OCI-LY7 (cell line): ENCODE measurements around the gene COA8.

Source experiments
- EZH2phosphoT487 ChIP-seq: fragments of 200-600 bp; sonication (generic); IDR thresholded peaks from 2 replicates; pipeline ENCODE4 v1.6.1; 2018; ENCODE audit warnings: low read depth, borderline replicate concordance, mild to moderate bottlenecking, mixed run types, antibody characterized with exemption, low read length, moderate library complexity, mixed read lengths
- TF ChIP-seq, protein P1 (sequence below): fragments of 200-600 bp; sonication (generic); conservative IDR thresholded peaks from 2 replicates; pipeline ENCODE4 v1.5.1; 2014; ENCODE audit warnings: mild to moderate bottlenecking, antibody characterized with exemption, low read length, moderate library complexity, mixed read lengths

DNA sequence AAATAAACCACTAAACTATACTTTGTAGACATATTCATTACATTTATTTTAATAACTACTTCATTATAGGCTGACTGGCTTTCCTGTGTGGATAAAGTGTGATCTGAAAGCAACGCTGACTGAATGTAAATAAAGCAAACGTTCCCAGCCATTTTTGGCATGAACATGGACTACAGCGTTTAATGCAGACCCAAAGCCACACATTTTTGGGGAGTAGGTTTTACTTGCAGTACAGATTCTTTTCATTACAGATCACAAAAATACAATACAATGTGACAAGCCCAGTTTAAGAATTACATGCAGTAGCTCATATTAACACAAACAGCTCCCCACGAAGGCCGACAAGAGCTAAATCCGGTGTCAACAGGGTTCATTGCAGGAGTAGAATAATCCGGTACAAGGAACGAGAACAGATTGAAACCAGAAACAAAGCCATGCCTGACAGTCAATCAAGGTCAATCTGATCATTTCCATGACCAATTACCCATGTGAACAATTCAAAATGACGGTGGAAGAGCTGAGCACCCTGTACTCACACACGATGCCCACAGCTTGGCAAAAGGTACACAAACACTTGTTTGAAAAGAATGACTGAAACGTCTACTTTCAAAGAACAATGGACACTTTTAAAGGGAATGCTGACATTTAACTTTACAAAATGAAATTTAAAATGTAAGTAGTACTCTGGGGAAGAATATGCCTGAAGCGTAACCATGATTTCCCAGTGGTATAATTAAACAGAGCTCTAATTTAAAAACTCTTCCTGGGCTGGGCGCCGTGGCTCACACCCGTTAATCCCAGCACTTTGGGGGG, 5.6 kb upstream of the COA8 start:
- TF ChIP-seq, protein P1, sequence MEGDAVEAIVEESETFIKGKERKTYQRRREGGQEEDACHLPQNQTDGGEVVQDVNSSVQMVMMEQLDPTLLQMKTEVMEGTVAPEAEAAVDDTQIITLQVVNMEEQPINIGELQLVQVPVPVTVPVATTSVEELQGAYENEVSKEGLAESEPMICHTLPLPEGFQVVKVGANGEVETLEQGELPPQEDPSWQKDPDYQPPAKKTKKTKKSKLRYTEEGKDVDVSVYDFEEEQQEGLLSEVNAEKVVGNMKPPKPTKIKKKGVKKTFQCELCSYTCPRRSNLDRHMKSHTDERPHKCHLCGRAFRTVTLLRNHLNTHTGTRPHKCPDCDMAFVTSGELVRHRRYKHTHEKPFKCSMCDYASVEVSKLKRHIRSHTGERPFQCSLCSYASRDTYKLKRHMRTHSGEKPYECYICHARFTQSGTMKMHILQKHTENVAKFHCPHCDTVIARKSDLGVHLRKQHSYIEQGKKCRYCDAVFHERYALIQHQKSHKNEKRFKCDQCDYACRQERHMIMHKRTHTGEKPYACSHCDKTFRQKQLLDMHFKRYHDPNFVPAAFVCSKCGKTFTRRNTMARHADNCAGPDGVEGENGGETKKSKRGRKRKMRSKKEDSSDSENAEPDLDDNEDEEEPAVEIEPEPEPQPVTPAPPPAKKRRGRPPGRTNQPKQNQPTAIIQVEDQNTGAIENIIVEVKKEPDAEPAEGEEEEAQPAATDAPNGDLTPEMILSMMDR: no peak
- no peak for TF ChIP-seq EZH2phosphoT487
